Osteoblast (primary cell): ENCODE measurements around the gene MPRIP. TPM values are rescaled to one million over a fixed set of nuclear protein-coding genes. Genes with fewer than 3 reads are reported as not detected.

Experiments
- DNase-seq: peaks from one replicate; pipeline ENCODE4 v3.0.0; 2011; ENCODE audit warnings: low spot score, mixed read lengths; ENCODE audit not compliant: insufficient read length; ENCODE audit errors: missing footprints
- H2AFZ ChIP-seq: 2 replicates; pipeline ENCODE4 v1.6.0; 2011; ENCODE audit warnings: mild to moderate bottlenecking, low read length
- H3K27ac ChIP-seq: 2 replicates; pipeline ENCODE4 v1.5.1; 2011; ENCODE audit warnings: mild to moderate bottlenecking, low read depth, low read length, moderate library complexity
- H3K27me3 ChIP-seq: 2 replicates; pipeline ENCODE4 v1.6.0; 2012; ENCODE audit warnings: mild to moderate bottlenecking, control low read depth, inconsistent platforms, low read length, moderate library complexity; ENCODE audit not compliant: insufficient read depth
- H3K36me3 ChIP-seq: 2 replicates; pipeline ENCODE4 v1.5.1; 2011; ENCODE audit warnings: mild to moderate bottlenecking, low read length, control low read depth, moderate library complexity; ENCODE audit not compliant: insufficient read depth
- H3K4me1 ChIP-seq: 2 replicates; pipeline ENCODE4 v1.5.1; 2011; ENCODE audit warnings: mild to moderate bottlenecking, low read length, control low read depth, moderate library complexity; ENCODE audit not compliant: insufficient read depth
- H3K4me2 ChIP-seq: 2 replicates; pipeline ENCODE4 v1.6.0; 2011; ENCODE audit warnings: mild to moderate bottlenecking, low read length; ENCODE audit not compliant: insufficient read depth
- H3K4me3 ChIP-seq: fragments of 200-600 bp; sonication (generic); 3 replicates; pipeline ENCODE4 v1.5.1; 2012; ENCODE audit warnings: mild to moderate bottlenecking, low read length, inconsistent platforms; ENCODE audit not compliant: insufficient read depth
- H3K79me2 ChIP-seq: 2 replicates; pipeline ENCODE4 v1.6.0; 2012; ENCODE audit warnings: mild to moderate bottlenecking, low read length, control low read depth, inconsistent platforms; ENCODE audit not compliant: insufficient read depth
- H3K9me3 ChIP-seq: 2 replicates; pipeline ENCODE4 v1.5.1; 2011; ENCODE audit warnings: low read depth, low read length, control low read depth
- H4K20me1 ChIP-seq: 2 replicates; pipeline ENCODE4 v1.6.0; 2012; ENCODE audit warnings: mild to moderate bottlenecking, low read length, control low read depth; ENCODE audit not compliant: insufficient read depth
- total RNA-seq: library from RNA; depleted of rRNA; stranded (reverse); fragments of >200 nt; gene quantifications from 2 replicates; pipeline ENCODE4 v1.2.3, GENCODE V29; 2012
- TF ChIP-seq, protein P1 (sequence below): IDR thresholded peaks from 2 replicates; pipeline ENCODE4 v1.5.1; 2011; ENCODE audit warnings: mild to moderate bottlenecking, low read depth, low read length, moderate library complexity; ENCODE audit errors: extremely low read depth

MPRIP gene
- total RNA-seq, 1 donor: 149 TPM

DNA sequence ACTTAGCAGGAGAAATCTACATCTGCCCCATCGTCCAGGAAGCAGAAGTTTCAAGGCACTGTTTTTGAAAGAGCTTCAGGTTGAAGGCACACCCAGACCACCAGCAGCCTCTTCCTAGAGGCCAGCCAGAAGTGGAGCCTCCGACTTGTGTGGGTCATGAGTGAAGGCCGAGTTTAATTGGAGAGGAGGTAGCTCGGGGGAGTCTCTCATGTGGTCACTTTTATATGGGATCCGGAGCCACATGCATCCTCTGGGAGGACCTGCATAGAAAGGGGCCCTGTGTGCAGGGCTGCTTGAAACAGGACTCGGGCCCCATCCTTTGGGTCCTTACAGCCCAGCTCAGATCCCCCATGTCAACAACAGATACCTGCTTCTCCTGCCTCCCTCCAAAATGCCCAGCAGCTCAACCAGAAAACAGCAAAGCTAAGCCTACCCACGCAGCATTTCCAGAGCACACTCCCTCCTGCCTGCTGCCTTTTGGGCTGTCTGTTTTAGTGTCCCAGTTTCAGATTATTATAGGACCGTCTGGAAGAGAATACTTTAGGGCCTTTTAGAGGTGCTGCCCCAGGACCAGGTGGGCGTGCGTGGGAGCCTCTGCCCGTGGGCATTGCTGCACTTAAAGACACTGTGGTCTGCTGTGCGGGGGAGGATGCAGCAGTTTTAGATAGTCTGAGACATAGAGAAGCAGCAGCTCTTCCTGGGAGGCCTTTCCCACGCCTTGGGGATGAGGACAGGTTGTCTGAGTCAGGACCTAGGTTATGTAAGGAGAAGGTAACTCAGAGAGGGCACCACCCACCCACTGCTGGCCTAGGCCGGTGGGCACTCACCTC lies 29.5 kb downstream of the MPRIP start:
- DNase-seq: peak; percentile 68
- H3K36me3 ChIP-seq: peaks cover 38% of the 10 kb centered on the region
- H2AFZ ChIP-seq: no peak overlapping the region
- H3K4me2 ChIP-seq: no peak overlapping the region
- H3K27me3 ChIP-seq: no peaks in the 10 kb centered on the region
- peaks cover 100% of the 10 kb centered on the region for H3K79me2 ChIP-seq
- no peak overlapping the region for H3K4me3 ChIP-seq
- TF ChIP-seq, protein P1, sequence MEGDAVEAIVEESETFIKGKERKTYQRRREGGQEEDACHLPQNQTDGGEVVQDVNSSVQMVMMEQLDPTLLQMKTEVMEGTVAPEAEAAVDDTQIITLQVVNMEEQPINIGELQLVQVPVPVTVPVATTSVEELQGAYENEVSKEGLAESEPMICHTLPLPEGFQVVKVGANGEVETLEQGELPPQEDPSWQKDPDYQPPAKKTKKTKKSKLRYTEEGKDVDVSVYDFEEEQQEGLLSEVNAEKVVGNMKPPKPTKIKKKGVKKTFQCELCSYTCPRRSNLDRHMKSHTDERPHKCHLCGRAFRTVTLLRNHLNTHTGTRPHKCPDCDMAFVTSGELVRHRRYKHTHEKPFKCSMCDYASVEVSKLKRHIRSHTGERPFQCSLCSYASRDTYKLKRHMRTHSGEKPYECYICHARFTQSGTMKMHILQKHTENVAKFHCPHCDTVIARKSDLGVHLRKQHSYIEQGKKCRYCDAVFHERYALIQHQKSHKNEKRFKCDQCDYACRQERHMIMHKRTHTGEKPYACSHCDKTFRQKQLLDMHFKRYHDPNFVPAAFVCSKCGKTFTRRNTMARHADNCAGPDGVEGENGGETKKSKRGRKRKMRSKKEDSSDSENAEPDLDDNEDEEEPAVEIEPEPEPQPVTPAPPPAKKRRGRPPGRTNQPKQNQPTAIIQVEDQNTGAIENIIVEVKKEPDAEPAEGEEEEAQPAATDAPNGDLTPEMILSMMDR: no peak
- H4K20me1 ChIP-seq: peaks cover 86% of the 10 kb centered on the region
- H3K4me1 ChIP-seq: peaks cover 42% of the 10 kb centered on the region
- peak overlapping the region; percentile 34 for H3K27ac ChIP-seq
- no peaks in the 10 kb centered on the region for H3K9me3 ChIP-seq

DNA sequence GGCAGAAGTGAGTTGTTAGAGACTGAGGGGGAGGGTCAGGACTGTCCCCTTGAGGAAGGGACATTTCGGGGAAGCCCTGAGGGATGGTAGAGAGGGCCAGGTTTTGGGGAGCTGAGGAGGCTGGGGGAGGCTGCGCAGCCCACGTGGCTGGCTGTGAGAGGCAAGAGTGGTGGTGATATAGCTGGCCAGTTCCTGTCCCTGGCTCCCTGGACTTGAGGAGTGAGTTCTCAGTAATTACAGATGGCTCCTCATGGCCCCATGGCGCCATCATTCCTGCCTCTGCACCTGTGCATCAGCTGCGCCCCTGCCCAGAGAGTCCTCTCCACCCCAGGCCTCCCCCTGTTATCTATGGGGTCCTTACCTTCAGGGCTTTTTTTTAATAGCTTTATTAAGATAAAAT lies 30.3 kb downstream of the MPRIP start:
- peak; percentile 27 for DNase-seq
- Histone ChIP-seq H4K20me1 (peaks cover 85% of the 10 kb centered on the region), H2AFZ (no peak overlapping the region), H3K79me2 (peaks cover 100% of the 10 kb centered on the region), H3K9me3 (no peaks in the 10 kb centered on the region), H3K4me3 (no peak overlapping the region), H3K27ac (peak overlapping the region; percentile 34), H3K36me3 (peaks cover 45% of the 10 kb centered on the region), H3K4me2 (no peak overlapping the region), H3K4me1 (peaks cover 35% of the 10 kb centered on the region), H3K27me3 (no peaks in the 10 kb centered on the region)
- TF ChIP-seq, protein P1: no peak

DNA sequence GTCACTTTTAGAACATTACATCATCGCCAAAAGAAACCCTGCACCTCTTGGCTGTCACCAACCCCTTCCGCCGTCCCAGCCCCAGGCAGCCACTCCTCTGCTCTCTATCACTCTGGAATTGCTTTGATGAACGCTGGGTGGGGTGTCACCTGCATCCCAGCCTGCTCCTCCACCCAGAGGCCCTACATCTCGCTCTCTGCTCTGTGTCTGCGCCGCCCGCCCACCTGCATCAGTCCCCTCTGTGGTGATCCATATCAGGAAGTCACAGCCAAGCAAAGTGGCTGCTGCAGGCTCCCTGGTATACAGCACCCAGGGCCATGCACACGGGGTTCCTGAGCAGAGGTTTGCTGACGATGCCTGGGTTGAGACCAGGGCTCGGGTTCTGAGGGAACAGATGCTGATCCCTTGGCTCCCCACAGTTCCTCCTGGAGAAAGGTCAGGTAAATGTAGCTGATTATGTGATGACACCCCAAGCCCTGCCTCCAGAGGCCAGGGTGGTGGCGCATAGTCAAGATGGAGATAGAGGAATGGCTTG lies 30.8 kb downstream of the MPRIP start:
- TF ChIP-seq, protein P1: no peak
- H3K27ac ChIP-seq: no peak overlapping the region
- H2AFZ ChIP-seq: no peak overlapping the region
- H3K27me3 ChIP-seq: no peaks in the 10 kb centered on the region
- peaks cover 90% of the 10 kb centered on the region for H4K20me1 ChIP-seq
- H3K9me3 ChIP-seq: no peaks in the 10 kb centered on the region
- H3K4me1 ChIP-seq: peaks cover 35% of the 10 kb centered on the region
- DNase-seq: no peak
- H3K36me3 ChIP-seq: peaks cover 50% of the 10 kb centered on the region
- H3K4me2 ChIP-seq: no peak overlapping the region
- peaks cover 100% of the 10 kb centered on the region for H3K79me2 ChIP-seq
- H3K4me3 ChIP-seq: no peak overlapping the region
